Loucy (cell line): Measurements from ENCODE around the gene FHIP1B.

Experiments
- CTCF ChIP-seq: fragments of 200-600 bp; sonication (generic); conservative IDR thresholded peaks from 2 replicates; pipeline ENCODE4 v1.5.1; 2014; ENCODE audit warnings: mild to moderate bottlenecking, antibody characterized with exemption, low read length
- EZH2phosphoT487 ChIP-seq: fragments of 200-600 bp; IDR thresholded peaks from 2 replicates; pipeline ENCODE4 v1.6.1; 2018; ENCODE audit warnings: antibody characterized with exemption, mild to moderate bottlenecking, moderate library complexity, borderline replicate concordance

GRCh38 chr11:6196396-6196795 lies 38.0 kb downstream of the FHIP1B start:
- TF ChIP-seq EZH2phosphoT487 (no peak), CTCF (no peak)
